Measurements from ENCODE around the gene SYNPO2. TPM values are rescaled to one million over a fixed set of nuclear protein-coding genes. Genes with fewer than 3 reads are reported as not detected.
"Not testable (repeated sequence)": the region's sequence is repeated elsewhere in the genome, so short reads cannot be mapped to it uniquely, and the experiment has no call there.

Gene SYNPO2
- total RNA-seq, 6 experiments from 2014 or later = 2.7 to 11.2 (median 8.2) TPM

DNA sequence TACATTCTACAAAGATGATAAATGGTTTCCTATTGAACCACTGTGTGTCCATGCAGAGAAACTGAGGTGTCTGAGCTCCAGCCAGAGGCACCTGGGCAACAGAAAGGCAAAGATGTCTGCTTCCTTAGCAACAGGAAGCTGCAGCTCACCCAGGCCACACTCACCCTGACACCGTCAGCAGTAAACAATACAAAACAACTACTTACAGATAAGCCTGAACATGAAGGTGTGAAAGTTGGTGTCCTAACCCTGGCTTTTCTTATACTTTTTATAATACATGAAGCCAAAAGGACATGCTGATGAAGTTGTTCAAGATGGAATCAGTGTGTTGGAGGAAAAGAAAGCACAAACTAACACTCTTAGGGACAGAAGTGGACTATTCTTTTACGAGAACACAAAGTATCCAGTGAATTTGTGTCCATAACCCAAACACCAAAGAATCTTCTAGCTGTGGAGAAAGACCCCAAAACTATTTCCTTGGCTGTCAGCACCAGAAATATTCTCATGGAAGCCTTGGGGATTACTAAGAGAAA lies 117.3 kb downstream of the SYNPO2 start:
- intact Hi-C loops (cut with DNase I) = no loop called here
- Histone ChIP-seq H3K9me3 (no peaks in the 10 kb centered on the region), H3K4me1 (no peaks in the 10 kb centered on the region), H3K27me3 (no peaks in the 10 kb centered on the region), H3K4me3 (no peak overlapping the region), H3K27ac (no peak overlapping the region), H3K36me3 (no peaks in the 10 kb centered on the region)
- 91% methylated on average over 2 of the region's 2 CpGs for WGBS (ENCODE audit: insufficient coverage, low coverage, low lambda C conversion rate, missing lambda C conversion rate)
- TF ChIP-seq, protein P1, sequence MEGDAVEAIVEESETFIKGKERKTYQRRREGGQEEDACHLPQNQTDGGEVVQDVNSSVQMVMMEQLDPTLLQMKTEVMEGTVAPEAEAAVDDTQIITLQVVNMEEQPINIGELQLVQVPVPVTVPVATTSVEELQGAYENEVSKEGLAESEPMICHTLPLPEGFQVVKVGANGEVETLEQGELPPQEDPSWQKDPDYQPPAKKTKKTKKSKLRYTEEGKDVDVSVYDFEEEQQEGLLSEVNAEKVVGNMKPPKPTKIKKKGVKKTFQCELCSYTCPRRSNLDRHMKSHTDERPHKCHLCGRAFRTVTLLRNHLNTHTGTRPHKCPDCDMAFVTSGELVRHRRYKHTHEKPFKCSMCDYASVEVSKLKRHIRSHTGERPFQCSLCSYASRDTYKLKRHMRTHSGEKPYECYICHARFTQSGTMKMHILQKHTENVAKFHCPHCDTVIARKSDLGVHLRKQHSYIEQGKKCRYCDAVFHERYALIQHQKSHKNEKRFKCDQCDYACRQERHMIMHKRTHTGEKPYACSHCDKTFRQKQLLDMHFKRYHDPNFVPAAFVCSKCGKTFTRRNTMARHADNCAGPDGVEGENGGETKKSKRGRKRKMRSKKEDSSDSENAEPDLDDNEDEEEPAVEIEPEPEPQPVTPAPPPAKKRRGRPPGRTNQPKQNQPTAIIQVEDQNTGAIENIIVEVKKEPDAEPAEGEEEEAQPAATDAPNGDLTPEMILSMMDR (IDR thresholded peaks at IDR 0.05) = no peak
- no peak for TF ChIP-seq POLR2A (IDR thresholded peaks at IDR 0.05)
- DNase-seq (no peak), ATAC-seq (no peak)

DNA sequence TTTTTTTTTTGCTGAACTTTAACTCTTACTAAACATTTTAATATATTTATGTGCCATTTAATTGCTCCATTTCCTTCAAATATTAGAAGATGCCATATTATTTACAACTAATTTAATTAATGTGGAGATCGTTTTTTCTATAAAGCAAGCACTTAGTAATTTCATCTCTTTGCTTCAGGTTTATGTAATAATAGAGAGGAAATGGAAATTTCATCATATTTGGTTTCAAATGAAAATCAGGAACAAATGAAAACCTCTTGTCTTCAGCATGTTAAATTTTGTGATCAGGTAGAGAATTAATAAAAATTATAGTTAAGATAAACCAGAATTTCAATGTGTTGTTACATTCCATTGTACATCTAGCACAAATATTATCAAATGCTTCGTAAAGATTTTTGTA lies 120.1 kb downstream of the SYNPO2 start:
- ATAC-seq (no peak), DNase-seq (no peak)
- WGBS (ENCODE audit: insufficient coverage, low coverage, low lambda C conversion rate, missing lambda C conversion rate) = 32% methylated on average over 2 of the region's 2 CpGs
- Histone ChIP-seq H3K4me3 (no peak overlapping the region), H3K9me3 (no peaks in the 10 kb centered on the region), H3K4me1 (no peaks in the 10 kb centered on the region), H3K36me3 (no peaks in the 10 kb centered on the region), H3K27ac (no peak overlapping the region), H3K27me3 (no peaks in the 10 kb centered on the region)
- intact Hi-C loops (cut with DNase I) = no loop called here
- TF ChIP-seq POLR2A (IDR thresholded peaks at IDR 0.05) = no peak
- TF ChIP-seq, protein P1 (IDR thresholded peaks at IDR 0.05) = no peak

DNA sequence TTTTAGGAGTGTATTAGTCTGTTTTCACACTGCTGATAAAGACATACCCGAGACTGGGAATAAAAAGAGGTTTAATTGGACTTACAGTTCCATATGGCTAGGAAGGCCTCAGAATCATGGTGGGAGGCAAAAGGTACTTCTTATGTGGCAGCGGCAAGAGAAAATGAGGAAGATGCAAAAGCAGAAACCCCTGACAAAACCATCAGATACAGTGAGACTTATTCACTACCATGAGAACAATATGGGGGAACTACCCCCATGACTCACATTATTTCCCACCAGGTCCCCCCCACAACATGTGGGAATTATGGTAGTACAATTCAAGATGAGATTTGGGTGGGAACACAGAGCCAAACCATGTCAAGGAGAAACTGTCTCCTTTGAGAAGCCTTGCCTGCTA lies 121.6 kb downstream of the SYNPO2 start:
- intact Hi-C loops (cut with DNase I); H3K4me3 ChIP-seq; H3K36me3 ChIP-seq; ATAC-seq; H3K4me1 ChIP-seq; DNase-seq; H3K27me3 ChIP-seq; H3K27ac ChIP-seq; H3K9me3 ChIP-seq: not testable (repeated sequence)
- WGBS (ENCODE audit: insufficient coverage, low coverage, low lambda C conversion rate, missing lambda C conversion rate) = 56% methylated on average over 2 of the region's 2 CpGs

DNA sequence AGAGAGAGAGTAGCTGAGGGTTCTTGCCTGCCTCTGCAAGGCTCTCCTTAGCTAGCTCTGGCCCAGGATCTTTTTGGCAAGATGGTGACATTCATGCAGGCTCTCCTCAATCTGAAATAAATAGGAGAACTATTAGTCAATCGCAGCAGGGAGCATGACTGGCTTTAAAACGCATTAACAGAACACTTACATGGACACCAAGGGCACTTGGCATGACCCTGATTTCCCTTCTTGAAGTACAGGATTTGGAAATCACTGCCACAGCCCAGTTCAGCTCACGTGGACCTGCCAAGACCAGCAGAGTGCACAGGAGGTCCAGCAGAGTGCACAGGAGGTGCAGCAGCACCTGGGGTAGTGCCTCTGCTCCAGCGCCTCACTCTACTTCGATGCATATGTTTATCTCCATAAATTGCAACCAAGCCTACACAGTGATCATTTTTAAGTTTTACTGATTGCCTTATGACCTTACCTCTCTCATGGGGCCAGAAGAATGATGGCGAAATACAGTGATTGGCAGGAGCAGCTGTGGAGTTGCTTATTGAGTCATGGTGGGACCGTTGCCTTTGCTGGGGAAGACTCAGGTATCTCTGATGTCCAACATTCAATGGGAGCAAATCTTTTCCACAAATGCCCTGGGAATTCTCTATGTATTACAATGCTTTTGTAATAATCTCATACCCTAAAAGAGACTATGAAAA lies 122.4 kb downstream of the SYNPO2 start:
- H3K27ac ChIP-seq = no peak overlapping the region
- DNase-seq (no peak), ATAC-seq (no peak)
- no peaks in the 10 kb centered on the region for H3K36me3 ChIP-seq
- no peaks in the 10 kb centered on the region for H3K9me3 ChIP-seq
- no peak overlapping the region for H3K4me3 ChIP-seq
- no peaks in the 10 kb centered on the region for H3K27me3 ChIP-seq
- intact Hi-C loops (cut with DNase I) = no loop called here
- H3K4me1 ChIP-seq = no peaks in the 10 kb centered on the region
- 61% methylated on average over 6 of the region's 7 CpGs for WGBS (ENCODE audit: insufficient coverage, low coverage, low lambda C conversion rate, missing lambda C conversion rate)
- TF ChIP-seq, protein P1 (IDR thresholded peaks at IDR 0.05) = no peak
- TF ChIP-seq POLR2A (IDR thresholded peaks at IDR 0.05) = no peak

DNA sequence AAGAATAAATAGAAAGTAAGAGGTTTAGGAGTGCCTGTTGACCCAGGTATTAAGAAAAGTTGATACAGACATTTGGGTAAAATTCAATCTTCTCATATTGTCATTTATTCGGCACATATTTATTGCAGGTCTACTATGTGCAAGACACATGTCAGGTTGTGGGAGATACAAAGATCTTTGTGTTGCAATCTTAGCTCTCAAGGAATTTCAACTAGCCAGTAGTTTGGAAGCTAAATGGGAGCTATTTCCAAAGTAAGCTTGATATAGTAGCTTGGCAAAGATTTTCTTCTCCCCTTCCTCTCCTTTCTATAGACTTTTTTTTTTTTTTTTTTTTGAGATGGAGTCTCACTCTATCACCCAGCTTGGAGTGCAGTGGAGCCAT lies 122.9 kb downstream of the SYNPO2 start:
- Histone ChIP-seq H3K36me3 (no peaks in the 10 kb centered on the region), H3K27ac (no peak overlapping the region), H3K4me1 (no peaks in the 10 kb centered on the region), H3K9me3 (no peaks in the 10 kb centered on the region), H3K4me3 (no peak overlapping the region), H3K27me3 (no peaks in the 10 kb centered on the region)
- ATAC-seq = no peak
- no peak for TF ChIP-seq POLR2A (IDR thresholded peaks at IDR 0.05)
- TF ChIP-seq, protein P1 (IDR thresholded peaks at IDR 0.05) = no peak
- 100% methylated on average over 1 of the region's 1 CpG for WGBS (ENCODE audit: insufficient coverage, low coverage, low lambda C conversion rate, missing lambda C conversion rate)
- intact Hi-C loops (cut with DNase I) = no loop called here
- DNase-seq = no peak
